GM12864 (cell line): ENCODE measurements around the gene ASCC3.

Experiments used
- DNase-seq: peaks from one replicate; pipeline ENCODE4 v3.0.0-alpha.2; 2011; ENCODE audit warnings: low read depth
- H3K4me3 ChIP-seq: 2 replicates; pipeline ENCODE4 v1.5.1; 2011; ENCODE audit warnings: mild to moderate bottlenecking, low read depth, low read length, control low read depth
- TF ChIP-seq, protein P1 (sequence below): IDR thresholded peaks from 2 replicates; pipeline ENCODE4 v1.5.1; 2011; ENCODE audit warnings: low read depth, mild to moderate bottlenecking, moderate library complexity, low read length, control low read depth, inconsistent platforms; ENCODE audit errors: missing control alignments

Gene ASCC3

DNA sequence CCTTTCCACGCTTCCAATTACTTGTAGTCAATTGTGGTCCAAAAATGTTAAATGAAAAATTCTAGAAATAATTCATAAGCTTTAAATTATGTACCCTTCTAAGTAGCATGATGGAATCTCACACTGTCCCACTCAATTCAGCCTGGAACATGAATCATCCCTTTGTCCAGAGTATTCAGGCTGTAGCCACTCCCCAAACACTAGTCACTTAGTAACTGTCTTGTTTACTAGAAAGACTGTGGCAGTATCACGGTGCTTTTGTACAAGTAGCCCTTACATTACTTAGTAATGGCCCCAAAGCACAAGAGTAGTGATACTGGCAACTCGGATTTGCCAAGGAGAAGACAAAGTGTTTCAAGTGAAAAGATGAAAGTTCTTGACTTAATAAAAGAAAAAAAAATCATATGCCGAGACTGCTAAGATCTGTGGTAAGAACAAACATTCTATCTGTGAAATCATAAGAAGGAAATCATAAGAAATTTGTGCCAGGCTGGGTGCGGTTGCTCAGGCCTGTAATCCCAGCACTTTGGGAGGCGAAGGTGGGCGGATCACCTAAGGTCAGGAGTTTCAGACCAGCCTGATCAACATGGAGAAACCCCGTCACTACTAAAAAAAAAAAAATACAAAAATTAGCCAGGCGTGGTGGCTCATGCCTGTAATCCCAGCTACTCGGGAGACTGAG lies 247.9 kb downstream of the ASCC3 start:
- DNase-seq, result no peak
- TF ChIP-seq, protein P1, sequence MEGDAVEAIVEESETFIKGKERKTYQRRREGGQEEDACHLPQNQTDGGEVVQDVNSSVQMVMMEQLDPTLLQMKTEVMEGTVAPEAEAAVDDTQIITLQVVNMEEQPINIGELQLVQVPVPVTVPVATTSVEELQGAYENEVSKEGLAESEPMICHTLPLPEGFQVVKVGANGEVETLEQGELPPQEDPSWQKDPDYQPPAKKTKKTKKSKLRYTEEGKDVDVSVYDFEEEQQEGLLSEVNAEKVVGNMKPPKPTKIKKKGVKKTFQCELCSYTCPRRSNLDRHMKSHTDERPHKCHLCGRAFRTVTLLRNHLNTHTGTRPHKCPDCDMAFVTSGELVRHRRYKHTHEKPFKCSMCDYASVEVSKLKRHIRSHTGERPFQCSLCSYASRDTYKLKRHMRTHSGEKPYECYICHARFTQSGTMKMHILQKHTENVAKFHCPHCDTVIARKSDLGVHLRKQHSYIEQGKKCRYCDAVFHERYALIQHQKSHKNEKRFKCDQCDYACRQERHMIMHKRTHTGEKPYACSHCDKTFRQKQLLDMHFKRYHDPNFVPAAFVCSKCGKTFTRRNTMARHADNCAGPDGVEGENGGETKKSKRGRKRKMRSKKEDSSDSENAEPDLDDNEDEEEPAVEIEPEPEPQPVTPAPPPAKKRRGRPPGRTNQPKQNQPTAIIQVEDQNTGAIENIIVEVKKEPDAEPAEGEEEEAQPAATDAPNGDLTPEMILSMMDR, result no peak
- no peak overlapping the region for H3K4me3 ChIP-seq

- H3K4me3 ChIP-seq, result no peak overlapping the region
- TF ChIP-seq, protein P1, result no peak
- DNase-seq, result no peak
These were observed 250.6 kb downstream of the ASCC3 start for GRCh38 chr6:100630536-100630935.

GRCh38 chr6:100627911-100628758 lies 253.0 kb downstream of the ASCC3 start:
- no peak overlapping the region for H3K4me3 ChIP-seq
- TF ChIP-seq, protein P1, result no peak

GRCh38 chr6:100626721-100627120 lies 254.4 kb downstream of the ASCC3 start:
- DNase-seq, result no peak
- no peak overlapping the region for H3K4me3 ChIP-seq
- TF ChIP-seq, protein P1, result no peak

More at GRCh38 chr6:100627911-100628758, 253.0 kb downstream of the ASCC3 start:
- no peak for DNase-seq

DNA sequence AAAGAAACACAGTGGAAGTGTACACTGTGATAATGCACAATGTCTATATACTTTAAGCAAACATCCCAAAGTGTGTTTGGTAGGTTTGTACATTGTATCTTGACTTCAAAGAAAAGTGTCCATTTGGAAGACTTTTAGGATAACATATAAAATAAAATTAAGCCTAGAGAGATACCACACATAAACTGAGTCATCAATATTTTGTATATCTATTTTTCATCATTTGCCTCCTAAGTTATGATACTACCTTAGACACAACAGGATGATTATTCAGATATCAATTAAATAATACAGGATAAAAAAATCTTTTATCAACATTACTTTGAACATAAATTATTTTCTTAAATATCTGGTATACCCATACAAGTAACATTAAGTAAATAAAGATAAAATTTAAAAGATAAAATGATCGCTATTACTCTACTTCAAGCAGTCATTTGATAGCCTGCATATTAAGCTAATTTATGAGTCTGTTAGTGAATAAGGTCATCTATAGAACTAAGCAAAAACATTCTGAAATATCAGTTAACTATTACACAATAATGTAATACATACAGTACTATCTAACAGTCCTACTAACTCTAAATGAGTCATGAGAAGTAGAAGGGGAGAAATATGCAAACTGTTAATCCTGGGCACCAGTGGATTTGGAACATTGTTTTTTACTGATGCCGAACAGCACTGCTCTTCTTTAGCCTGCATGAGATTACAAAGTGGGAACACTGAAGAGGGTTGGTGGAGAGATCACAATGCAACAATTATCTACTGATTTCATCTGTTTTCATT lies 258.0 kb downstream of the ASCC3 start:
- no peak overlapping the region for H3K4me3 ChIP-seq
- no peak for DNase-seq
- TF ChIP-seq, protein P1, result no peak

GRCh38 chr6:100620085-100620840 lies 260.9 kb downstream of the ASCC3 start:
- DNase-seq, result no peak
- no peak overlapping the region for H3K4me3 ChIP-seq
- TF ChIP-seq, protein P1, result no peak
